Myocyte (in vitro differentiated cells): ENCODE results near the gene STRADB. TPM values are rescaled to one million over a fixed set of nuclear protein-coding genes. Genes with fewer than 3 reads are reported as not detected.
"Not testable (repeated sequence)": the region's sequence is repeated elsewhere in the genome, so short reads cannot be mapped to it uniquely, and the experiment has no call there.

Experiments
- DNase-seq: peaks from one replicate; pipeline ENCODE4 v3.0.0-alpha.2; 2012; ENCODE audit warnings: low read depth
- total RNA-seq: library from RNA; depleted of rRNA; stranded (reverse); fragments of >200 nt; gene quantifications from 2 replicates; pipeline ENCODE4 v1.2.3, GENCODE V29; 2014

STRADB gene
- total RNA-seq, 1 donor from 2014 or later: 219 TPM

- DNase-seq: not testable (repeated sequence)
Measured at GRCh38 chr2:201429835-201430234, 21.7 kb upstream of the STRADB start.

- DNase-seq: not testable (repeated sequence)
Measured at GRCh38 chr2:201430322-201430721, 21.2 kb upstream of the STRADB start.

GRCh38 chr2:201430839-201431238 lies 20.7 kb upstream of the STRADB start:
- no peak for DNase-seq

GRCh38 chr2:201432038-201432620 lies 19.4 kb upstream of the STRADB start:
- no peak for DNase-seq

GRCh38 chr2:201432621-201433393 lies 18.7 kb upstream of the STRADB start:
- DNase-seq: peak; percentile 62

- DNase-seq: no peak
Measured at GRCh38 chr2:201433394-201433995, 18.0 kb upstream of the STRADB start.

GRCh38 chr2:201436141-201436540 lies 15.4 kb upstream of the STRADB start:
- no peak for DNase-seq

- DNase-seq: not testable (repeated sequence)
Measured at GRCh38 chr2:201439336-201439922, 12.1 kb upstream of the STRADB start.

GRCh38 chr2:201440182-201440581 lies 11.4 kb upstream of the STRADB start:
- DNase-seq: no peak

- no peak for DNase-seq
Measured at GRCh38 chr2:201441409-201441808, 10.1 kb upstream of the STRADB start.

- no peak for DNase-seq
Measured at GRCh38 chr2:201444746-201445465, 6.6 kb upstream of the STRADB start.

- DNase-seq: no peak
Measured at GRCh38 chr2:201447086-201447485, 4.5 kb upstream of the STRADB start.

GRCh38 chr2:201448061-201448460 lies 3.5 kb upstream of the STRADB start:
- no peak for DNase-seq

GRCh38 chr2:201448701-201449100 lies 2.8 kb upstream of the STRADB start:
- DNase-seq: no peak

- no peak for DNase-seq
Measured at GRCh38 chr2:201450954-201451291, 617 bp upstream of the STRADB start.

GRCh38 chr2:201452058-201452921 lies 750 bp downstream of the STRADB start:
- DNase-seq: peak; percentile 53

GRCh38 chr2:201452922-201453643 lies 1.5 kb downstream of the STRADB start:
- peak; percentile 73 for DNase-seq

- DNase-seq: no peak
Measured at GRCh38 chr2:201458381-201458780, 6.8 kb downstream of the STRADB start.

- DNase-seq: no peak
Measured at GRCh38 chr2:201460532-201460931, 9.0 kb downstream of the STRADB start.

GRCh38 chr2:201464547-201464946 lies 13.0 kb downstream of the STRADB start:
- no peak for DNase-seq
